ENCODE results near the gene RAB9A.
"Not testable (repeated sequence)": the region's sequence is repeated elsewhere in the genome, so short reads cannot be mapped to it uniquely, and the experiment has no call there.

RAB9A gene

GRCh38 chrX:13673016-13673415 is 15.9 kb upstream of the RAB9A start:
- Mint-ChIP-seq H3K9me3 (peaks cover 30% of the 10 kb centered on the region), H3K27me3 (ENCODE audit: low read depth, poor library complexity) (no peaks in the 10 kb centered on the region), H3K4me1 (no peaks in the 10 kb centered on the region), H3K4me3 (no peak overlapping the region), H3K27ac (no peak overlapping the region), H3K36me3 (ENCODE audit: low read depth) (no peaks in the 10 kb centered on the region)
- TF ChIP-seq CTCF (IDR thresholded peaks at IDR 0.05), result no peak
- no peak for DNase-seq

GRCh38 chrX:13676885-13677284 is 12.0 kb upstream of the RAB9A start:
- TF ChIP-seq CTCF (IDR thresholded peaks at IDR 0.05), result no peak
- no peak for DNase-seq
- Mint-ChIP-seq H3K27ac (no peak overlapping the region), H3K4me1 (no peaks in the 10 kb centered on the region), H3K9me3 (peaks cover 47% of the 10 kb centered on the region), H3K4me3 (no peak overlapping the region), H3K27me3 (ENCODE audit: low read depth, poor library complexity) (no peaks in the 10 kb centered on the region), H3K36me3 (ENCODE audit: low read depth) (no peaks in the 10 kb centered on the region)

- not testable (repeated sequence) for DNase-seq; H3K4me3 Mint-ChIP-seq; H3K36me3 Mint-ChIP-seq (ENCODE audit: low read depth); H3K4me1 Mint-ChIP-seq; H3K27me3 Mint-ChIP-seq (ENCODE audit: low read depth, poor library complexity); H3K27ac Mint-ChIP-seq
- peaks cover 48% of the 10 kb centered on the region for H3K9me3 Mint-ChIP-seq
These were observed 9.2 kb upstream of the RAB9A start for GRCh38 chrX:13679700-13680099.

GRCh38 chrX:13681595-13681994 is 7.3 kb upstream of the RAB9A start:
- H3K27me3 Mint-ChIP-seq (ENCODE audit: low read depth, poor library complexity), result no peaks in the 10 kb centered on the region
- no peaks in the 10 kb centered on the region for H3K36me3 Mint-ChIP-seq (ENCODE audit: low read depth)
- TF ChIP-seq CTCF (IDR thresholded peaks at IDR 0.05), result no peak
- DNase-seq, result no peak
- no peak overlapping the region for H3K4me3 Mint-ChIP-seq
- peaks cover 50% of the 10 kb centered on the region for H3K9me3 Mint-ChIP-seq
- no peaks in the 10 kb centered on the region for H3K4me1 Mint-ChIP-seq
- no peak overlapping the region for H3K27ac Mint-ChIP-seq

GRCh38 chrX:13684361-13684760 is 4.6 kb upstream of the RAB9A start:
- H3K9me3 Mint-ChIP-seq, result peaks cover 51% of the 10 kb centered on the region
- no peaks in the 10 kb centered on the region for H3K36me3 Mint-ChIP-seq (ENCODE audit: low read depth)
- TF ChIP-seq CTCF (IDR thresholded peaks at IDR 0.05), result no peak
- no peak overlapping the region for H3K27ac Mint-ChIP-seq
- DNase-seq, result no peak
- peaks cover 7% of the 10 kb centered on the region for H3K4me1 Mint-ChIP-seq
- H3K27me3 Mint-ChIP-seq (ENCODE audit: low read depth, poor library complexity), result no peaks in the 10 kb centered on the region
- no peak overlapping the region for H3K4me3 Mint-ChIP-seq

- Mint-ChIP-seq H3K9me3 (peaks cover 46% of the 10 kb centered on the region), H3K4me3 (no peak overlapping the region), H3K27ac (no peak overlapping the region), H3K4me1 (peaks cover 10% of the 10 kb centered on the region), H3K36me3 (ENCODE audit: low read depth) (no peaks in the 10 kb centered on the region), H3K27me3 (ENCODE audit: low read depth, poor library complexity) (no peaks in the 10 kb centered on the region)
- DNase-seq, result no peak
- TF ChIP-seq CTCF (IDR thresholded peaks at IDR 0.05), result no peak
These were observed 3.7 kb upstream of the RAB9A start for GRCh38 chrX:13685126-13685763.

All from nephron progenitor cell (in vitro differentiated cells).